ENCODE data around the gene DSCAML1.

The DSCAML1 gene

GRCh38 chr11:117830674-117831351, 33.8 kb upstream of the DSCAML1 start:
- no peak for DNase-seq

DNA sequence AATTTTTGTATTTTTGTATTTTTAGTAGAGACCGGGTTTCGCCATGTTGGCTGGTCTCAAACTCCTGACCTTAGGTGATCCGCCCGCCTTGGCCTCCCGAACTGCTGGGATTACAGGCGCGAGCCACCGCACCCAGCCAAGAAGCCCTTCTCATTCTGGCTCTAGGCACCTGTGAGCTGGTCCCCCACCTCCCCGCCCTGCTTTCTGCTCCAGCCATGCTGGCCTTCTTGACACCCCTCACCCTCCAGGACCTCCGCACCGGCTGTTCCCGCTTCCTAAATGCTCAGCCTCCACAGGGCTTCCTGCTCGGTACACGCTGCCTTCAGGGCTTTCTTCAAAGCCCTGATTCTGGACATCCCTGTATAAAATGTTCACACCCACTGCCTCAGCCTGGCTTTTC, 33.1 kb upstream of the DSCAML1 start:
- no peak for DNase-seq

- no peak for DNase-seq
Measured at GRCh38 chr11:117829369-117829725, 32.3 kb upstream of the DSCAML1 start.

GRCh38 chr11:117828611-117829368, 31.8 kb upstream of the DSCAML1 start:
- DNase-seq: peak; percentile 41

DNA sequence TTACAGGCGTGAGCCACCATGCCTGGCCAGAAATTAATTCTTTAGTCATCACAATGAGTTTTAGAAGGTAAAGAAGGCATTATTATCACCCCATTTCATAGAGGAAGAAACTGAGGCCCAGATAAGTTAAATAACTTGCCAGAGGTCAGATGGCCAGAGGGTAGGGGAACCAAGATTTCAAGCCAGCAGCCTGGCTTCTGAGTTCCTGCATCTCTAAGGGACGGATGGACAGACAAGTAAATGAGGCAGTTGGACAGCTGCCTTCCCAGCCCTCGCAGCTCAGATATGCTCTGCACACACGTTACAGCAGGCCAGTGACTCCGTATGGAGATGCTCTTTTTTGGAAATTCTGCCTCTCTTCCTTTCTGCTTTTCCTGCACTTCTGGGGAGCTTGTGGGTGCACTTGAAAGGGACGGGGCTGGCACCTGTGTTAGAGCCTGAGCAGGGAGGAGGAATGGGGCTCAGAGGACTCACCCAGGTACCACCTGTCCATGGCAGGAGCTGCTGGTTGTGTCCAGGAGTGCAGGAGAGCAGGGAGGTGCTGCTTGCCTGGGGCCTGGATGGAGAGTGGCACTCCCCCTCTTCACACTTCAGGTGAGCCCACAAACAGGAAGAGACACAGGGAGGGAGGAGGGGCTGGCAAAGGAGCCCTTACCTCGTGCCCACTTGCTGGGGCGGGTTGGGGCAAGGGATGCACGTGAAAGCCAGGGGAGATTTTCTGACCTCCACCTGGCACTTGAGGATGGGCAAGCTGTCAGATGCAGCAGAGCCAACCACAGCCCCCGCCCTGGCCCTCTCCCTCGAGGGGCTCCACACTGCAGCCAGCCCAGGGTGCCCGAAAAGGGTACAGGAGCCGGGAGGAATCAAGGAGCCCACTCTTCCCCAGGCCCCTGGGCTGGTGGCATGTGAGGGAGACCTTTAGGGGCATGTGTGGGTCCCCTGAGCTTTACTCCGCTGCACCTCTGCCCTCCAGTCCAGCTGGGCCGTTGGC, 30.8 kb upstream of the DSCAML1 start:
- DNase-seq: no peak

DNA sequence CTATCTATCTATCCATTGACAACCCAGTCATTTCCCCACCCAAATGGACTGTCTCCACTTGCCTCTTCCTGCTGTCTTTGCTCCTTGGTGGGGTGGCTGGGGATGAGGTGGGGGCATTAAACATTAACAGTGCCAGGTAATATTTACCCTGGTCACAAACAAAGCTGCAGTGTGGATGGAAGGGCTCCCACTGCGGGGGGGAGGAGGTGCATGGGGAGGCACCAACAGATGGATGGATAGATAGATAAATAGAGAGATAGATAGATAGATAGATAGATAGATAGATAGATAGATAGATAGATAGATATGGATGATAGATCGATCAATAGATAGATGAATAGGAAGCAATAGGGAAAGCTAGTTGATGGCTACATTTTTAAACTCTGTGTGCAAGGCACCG, 29.8 kb upstream of the DSCAML1 start:
- no peak for DNase-seq

DNA sequence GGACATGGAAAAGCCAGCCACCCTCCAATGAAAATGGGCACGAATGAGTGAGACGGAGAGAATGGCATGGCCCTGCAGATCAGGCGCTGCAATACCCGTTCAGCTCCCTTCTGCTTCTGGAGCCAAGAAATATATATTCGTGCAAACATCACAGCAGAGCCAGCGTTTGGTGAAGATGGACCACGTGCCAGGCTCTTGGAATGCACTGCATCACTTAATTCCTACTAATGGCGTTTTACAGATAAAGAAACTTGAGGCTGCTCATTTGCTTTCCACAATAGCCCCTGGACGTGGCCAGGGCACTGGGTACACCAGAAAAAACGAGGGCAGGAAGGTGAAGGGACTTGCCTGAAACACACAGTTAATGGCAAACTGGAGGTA, 29.2 kb upstream of the DSCAML1 start:
- DNase-seq: no peak

GRCh38 chr11:117825538-117826189, 28.6 kb upstream of the DSCAML1 start:
- no peak for DNase-seq

DNA sequence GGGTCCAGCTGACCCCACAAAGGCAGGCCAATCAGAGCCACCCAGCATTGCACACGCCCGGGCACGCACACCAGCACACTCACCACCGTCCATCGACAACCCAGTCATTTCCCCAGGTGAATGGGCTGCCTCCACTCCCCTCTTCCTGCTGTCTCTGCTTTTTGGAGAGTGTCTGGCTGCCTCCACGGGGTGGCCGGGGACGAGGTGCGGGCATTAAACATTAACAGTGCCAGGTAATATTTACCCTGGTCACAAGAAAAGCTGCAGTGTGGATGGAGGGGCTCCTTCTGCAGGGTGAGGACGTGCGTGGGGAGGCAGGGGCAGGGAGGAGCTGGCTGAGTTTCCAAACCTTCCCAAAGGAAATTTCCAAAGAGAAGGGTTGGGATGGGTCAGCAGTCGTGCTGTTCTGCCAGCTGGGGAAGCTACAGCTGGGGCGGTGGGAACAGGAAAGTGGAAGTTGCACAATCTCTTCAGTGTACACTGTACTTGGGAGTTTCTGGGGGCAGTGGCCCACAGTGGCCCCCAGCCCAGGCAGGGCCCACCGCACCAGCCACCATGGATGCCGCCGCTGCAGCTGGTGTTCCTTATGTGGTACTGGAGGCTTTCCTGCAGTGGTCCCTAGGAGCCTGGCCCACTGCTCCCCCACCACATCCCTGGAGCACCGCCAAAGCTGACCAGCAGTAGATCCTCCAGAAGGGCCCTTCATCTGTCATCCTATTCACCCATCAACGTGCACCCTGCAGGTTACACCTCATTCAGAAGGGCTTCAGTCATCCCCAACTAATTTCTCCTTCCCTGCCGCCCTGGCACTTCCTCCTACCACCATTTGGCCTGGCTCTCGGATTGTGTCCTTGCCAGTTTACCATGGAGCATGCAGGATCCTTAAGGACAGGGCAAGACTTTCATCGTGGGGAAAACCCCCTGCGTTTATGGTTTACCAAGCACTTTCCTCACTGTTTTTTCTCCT, 27.8 kb upstream of the DSCAML1 start, which contains the start of gene FXYD2:
Gene FXYD2, minus strand, starts transcription at position 174 of the 967 bp plus-strand sequence. Its CDS starts 66 bp downstream, at position 108.
- no peak for DNase-seq

- DNase-seq: no peak
Measured at GRCh38 chr11:117823946-117824420, 27.0 kb upstream of the DSCAML1 start.

DNA sequence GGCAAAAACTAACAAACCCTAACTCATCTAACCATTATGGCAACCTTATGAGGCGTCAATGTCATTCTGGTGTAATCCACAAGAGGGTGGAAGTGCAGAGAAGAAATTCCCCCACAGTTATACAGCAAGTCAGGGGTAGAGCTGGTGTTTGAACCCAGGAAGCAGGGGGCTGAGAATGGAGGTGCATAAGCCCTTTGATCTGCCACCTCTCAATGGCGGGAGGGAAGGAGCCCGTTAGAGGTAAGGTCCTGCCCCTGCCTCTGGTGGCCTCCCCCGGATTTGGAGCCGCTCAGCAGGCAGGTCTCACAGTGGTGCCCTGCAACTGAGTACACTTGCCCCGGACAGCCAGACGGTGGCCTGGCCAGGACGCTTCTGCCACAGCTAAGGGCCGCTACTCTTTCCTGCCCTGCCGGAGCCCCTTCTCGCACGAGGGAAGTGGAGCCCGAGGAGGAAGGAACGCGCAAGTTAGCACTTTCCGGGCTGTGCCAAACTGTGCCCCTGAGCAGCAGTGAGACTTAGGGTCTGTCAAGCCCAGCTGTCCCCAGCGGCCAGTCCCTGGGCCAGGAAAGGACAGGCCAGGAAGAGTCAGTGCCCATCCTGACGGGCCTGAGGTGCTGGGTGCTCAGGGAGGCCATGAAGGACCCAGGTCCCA, 26.4 kb upstream of the DSCAML1 start:
- no peak for DNase-seq

DNA sequence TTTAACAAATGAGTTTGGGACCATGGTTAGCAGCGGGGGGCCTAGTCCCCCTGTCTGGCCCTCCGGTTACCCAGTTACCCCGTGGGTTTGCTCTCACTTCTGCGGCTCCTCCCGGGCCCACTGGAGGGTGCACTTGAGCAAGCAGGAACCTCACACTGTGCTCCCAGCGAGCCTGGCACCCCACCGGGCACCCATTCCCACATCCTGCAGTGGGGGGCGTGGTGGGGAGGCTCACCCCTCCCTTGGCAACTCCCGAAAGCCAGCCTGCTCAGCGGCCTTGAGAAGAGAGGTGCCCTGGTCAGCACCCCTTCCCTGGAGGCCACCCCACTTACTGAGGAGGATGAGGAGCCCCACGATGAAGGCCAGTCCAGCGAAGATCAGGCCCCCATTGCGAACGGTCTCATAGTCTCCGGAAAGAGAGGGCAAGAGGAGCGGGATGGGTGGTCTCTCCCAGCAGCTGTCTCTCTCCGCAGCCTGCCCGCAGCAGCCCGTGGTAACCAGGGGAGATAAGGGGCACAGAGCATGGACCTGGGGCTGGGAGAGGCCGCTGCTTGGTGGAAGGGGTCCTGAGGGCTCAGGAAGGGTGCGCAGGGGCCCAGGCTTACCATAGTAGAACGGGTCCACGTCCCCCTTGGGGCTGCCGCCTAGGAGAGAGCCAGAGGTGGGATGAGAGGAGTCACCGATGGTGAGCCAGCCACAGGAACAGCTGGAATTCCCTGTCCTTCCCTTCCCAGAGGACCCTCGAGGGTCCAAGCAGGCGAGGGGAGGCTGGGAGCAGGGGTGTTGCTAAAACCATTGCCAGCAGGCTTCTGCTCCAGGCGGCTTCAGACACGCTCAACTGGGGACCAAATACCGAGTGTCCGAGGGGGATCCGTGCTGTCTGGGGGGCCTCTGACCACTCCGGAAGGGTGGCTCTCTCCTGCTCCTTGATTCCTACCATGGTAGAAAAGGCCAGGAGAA, 25.3 kb upstream of the DSCAML1 start:
- peak; percentile 35 for DNase-seq

- no peak for DNase-seq
Measured at GRCh38 chr11:117821431-117821830, 24.4 kb upstream of the DSCAML1 start.

GRCh38 chr11:117820516-117820915, 23.5 kb upstream of the DSCAML1 start:
- no peak for DNase-seq

DNA sequence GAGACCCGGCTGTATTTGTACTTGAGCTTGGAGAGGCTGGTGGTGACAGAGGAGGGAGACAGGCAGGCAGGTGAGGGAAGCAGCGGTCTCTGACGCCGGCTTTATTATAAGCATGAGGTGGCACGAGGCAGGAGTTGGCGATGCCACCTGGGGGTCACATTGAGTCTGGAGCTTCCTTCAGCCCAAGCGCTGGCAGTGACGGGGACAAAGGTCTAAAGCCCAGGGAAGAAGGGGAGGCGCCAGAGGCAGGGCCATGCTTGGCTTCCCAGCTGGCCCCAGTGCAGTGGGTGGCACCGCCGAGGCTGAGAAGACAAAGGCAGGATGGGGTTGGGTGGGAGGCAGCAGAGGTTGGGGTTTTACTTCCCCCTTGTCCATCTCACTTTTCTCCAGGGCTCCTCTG, 23.1 kb upstream of the DSCAML1 start:
- DNase-seq: no peak

DNA sequence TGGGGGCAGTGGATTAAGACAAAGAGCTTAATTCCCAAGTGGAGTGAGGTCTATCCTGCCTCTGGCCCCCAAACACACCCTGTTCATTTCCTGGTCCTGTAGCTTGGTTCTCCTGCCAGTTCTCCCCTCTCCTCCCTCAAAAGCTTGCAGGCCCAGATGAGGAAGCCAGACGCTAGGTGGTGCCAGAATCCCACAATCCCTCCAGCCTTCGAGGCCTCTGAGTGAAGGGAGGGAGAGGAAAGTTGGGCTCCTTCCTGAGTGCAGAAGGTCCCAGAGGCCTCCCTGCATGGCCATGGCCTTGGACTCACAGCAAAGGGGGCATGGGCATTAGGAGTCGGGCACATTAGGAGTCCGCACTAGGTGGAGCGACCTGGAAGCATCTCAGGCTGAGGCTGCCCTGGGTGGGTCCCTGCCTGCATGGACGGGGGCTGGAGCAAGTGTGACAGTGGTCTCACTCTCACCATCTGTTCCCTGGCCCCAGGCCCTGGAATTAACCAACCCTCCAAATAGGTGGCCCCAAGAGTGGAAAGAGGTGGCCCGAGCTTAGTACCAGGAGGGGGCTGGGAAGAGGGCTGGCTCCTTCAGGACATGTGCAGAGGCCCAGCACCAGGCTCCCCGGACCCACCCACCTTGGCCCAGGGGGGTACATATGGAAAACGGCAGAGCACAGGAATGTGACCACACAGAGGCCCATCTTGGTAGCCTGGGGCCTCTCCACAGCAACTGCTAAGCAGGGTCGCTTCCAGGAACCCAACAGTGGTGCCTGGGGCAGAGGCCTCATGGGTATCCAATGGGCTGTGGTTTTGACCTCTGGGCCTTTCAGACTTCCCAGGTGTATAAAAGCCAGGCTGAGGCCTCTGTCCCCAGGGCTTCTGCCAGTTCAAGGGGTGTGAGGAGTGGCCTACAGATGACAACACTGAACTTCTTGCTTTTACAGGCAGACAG, 22.4 kb upstream of the DSCAML1 start:
- DNase-seq: no peak

GRCh38 chr11:117818041-117818873, 21.2 kb upstream of the DSCAML1 start:
- DNase-seq: no peak

Measured in effector CD8-positive, alpha-beta T cell (primary cell).